Measurements from ENCODE around the gene LONP1. TPM values are rescaled to one million over a fixed set of nuclear protein-coding genes. Genes with fewer than 3 reads are reported as not detected.

The LONP1 gene
- total RNA-seq, 4 donors from 2014 or later = 31.7 to 75.9 (median 47.4) TPM

GRCh38 chr19:5698635-5699422 lies 21.1 kb downstream of the LONP1 start:
- Histone ChIP-seq H3K27ac (no peak overlapping the region), H3K36me3 (peaks cover 0 to 75% (median 0%) of the 10 kb centered on the region in 3 donors), H3K4me1 (no peaks in the 10 kb centered on the region), H3K9me3 (no peaks in the 10 kb centered on the region), H3K27me3 (no peaks in the 10 kb centered on the region), H3K4me3 (no peak overlapping the region)
- no peak for DNase-seq
- TF ChIP-seq, protein P1, sequence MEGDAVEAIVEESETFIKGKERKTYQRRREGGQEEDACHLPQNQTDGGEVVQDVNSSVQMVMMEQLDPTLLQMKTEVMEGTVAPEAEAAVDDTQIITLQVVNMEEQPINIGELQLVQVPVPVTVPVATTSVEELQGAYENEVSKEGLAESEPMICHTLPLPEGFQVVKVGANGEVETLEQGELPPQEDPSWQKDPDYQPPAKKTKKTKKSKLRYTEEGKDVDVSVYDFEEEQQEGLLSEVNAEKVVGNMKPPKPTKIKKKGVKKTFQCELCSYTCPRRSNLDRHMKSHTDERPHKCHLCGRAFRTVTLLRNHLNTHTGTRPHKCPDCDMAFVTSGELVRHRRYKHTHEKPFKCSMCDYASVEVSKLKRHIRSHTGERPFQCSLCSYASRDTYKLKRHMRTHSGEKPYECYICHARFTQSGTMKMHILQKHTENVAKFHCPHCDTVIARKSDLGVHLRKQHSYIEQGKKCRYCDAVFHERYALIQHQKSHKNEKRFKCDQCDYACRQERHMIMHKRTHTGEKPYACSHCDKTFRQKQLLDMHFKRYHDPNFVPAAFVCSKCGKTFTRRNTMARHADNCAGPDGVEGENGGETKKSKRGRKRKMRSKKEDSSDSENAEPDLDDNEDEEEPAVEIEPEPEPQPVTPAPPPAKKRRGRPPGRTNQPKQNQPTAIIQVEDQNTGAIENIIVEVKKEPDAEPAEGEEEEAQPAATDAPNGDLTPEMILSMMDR (IDR thresholded peaks at IDR 0.05) = no peak
- no peak for TF ChIP-seq POLR2A (IDR thresholded peaks at IDR 0.05)

- no peak for DNase-seq
- H3K36me3 ChIP-seq = peaks cover 0 to 75% (median 0%) of the 10 kb centered on the region in 3 donors
Measured at GRCh38 chr19:5697890-5698634, 21.9 kb downstream of the LONP1 start.

DNA sequence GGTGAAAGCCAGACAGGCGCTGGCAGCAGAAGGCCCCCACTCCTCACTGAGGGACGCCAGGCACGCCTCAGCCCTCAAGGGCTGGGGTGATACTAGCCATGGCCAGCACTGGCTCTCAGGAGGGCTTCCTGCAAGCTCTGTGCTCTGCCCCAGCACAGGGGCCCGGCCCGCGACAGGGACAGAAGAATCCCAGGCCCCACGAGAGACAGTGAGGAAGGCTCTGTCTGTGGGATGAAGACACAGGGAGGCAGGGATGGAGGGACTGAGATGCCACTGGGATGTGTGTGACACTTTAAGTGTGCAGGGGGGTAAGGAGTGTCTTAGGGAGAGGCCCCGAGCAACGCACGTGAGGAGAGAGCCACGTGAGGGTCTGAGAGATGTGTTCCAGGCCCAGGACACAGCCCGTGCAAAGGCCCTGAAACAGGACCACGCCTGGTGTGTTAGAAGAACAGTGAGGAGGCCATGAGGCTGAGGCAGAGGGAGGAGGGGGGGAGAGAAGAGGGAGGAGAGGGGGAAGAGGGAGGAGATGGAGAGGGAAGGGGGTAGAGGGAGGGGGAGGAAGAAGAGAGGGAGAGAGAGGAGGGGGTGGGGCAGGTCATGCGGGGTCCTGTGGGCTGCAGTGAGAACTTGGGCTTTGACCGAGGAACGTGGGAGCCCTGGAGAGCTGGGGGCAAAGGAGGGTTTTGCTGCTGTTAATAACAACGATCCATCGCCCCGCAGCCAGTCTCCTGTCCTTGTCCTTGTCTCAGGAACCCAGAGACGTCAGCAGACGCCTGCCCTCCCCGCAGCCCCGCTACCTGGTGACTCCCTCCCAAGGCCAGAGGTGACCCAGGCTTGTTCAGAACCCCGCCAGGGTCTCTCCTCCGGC lies 22.7 kb downstream of the LONP1 start:
- Histone ChIP-seq H3K36me3 (peaks cover 0 to 83% (median 0%) of the 10 kb centered on the region in 3 donors), H3K27me3 (no peaks in the 10 kb centered on the region), H3K4me3 (no peak overlapping the region), H3K9me3 (no peaks in the 10 kb centered on the region), H3K4me1 (peaks cover 0 to 4% (median 1%) of the 10 kb centered on the region in 4 donors), H3K27ac (no peak overlapping the region)
- TF ChIP-seq POLR2A (IDR thresholded peaks at IDR 0.05) = no peak
- TF ChIP-seq, protein P1 (IDR thresholded peaks at IDR 0.05) = no peak
- no peak for DNase-seq

More at GRCh38 chr19:5697890-5698634, 21.9 kb downstream of the LONP1 start:
- no peaks in the 10 kb centered on the region for H3K4me1 ChIP-seq
- no peak overlapping the region for H3K27ac ChIP-seq
- H3K9me3 ChIP-seq = no peaks in the 10 kb centered on the region
- no peaks in the 10 kb centered on the region for H3K27me3 ChIP-seq
- no peak overlapping the region for H3K4me3 ChIP-seq
- TF ChIP-seq, protein P1 (IDR thresholded peaks at IDR 0.05) = no peak
- TF ChIP-seq POLR2A (IDR thresholded peaks at IDR 0.05) = no peak

DNA sequence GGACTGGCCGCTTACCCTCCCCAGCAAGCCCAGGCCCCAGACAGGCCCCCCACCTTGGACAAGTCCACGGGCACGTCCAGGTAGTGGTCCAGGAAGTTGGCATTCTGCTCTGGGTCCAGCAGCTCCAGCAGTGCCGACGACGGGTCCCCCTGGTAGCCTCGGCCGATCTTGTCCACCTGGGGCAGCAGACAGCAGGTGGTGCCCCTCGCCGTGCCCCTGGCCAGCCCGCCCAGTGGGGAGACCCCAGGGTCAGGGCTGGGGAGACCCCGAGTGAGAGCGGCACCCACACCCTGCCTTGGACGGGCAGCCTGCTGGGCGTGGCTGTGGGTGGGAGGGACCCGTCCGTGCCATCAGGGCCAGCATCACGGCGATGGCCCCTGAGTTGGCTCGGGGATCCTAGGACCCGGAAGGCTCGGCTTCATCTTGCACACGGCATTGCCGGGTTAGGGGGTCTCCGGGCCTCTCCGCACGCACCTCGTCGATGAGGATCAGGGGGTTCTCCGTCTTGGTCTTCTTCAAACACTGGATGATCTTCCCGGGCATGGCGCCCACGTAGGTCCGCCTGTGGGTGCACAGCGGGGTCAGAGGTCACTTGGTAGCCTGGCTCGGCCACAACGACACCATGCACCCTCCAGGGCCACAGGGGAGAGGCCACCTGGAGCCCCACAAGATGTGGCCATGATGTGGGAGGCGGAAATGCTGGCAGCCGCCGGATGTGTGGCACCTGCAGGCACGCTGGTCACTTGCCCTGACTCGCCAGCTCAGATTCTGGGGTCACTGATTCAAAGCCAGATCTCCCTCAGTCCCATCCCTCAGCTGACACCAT lies 23.5 kb downstream of the LONP1 start:
- Histone ChIP-seq H3K9me3 (no peaks in the 10 kb centered on the region), H3K4me3 (no peak overlapping the region), H3K27ac (no peak overlapping the region), H3K27me3 (no peaks in the 10 kb centered on the region), H3K36me3 (peaks cover 0 to 90% (median 0%) of the 10 kb centered on the region in 3 donors), H3K4me1 (peaks cover 0 to 12% (median 7%) of the 10 kb centered on the region in 4 donors)
- TF ChIP-seq POLR2A (IDR thresholded peaks at IDR 0.05) = no peak
- TF ChIP-seq, protein P1 (IDR thresholded peaks at IDR 0.05) = no peak
- no peak for DNase-seq

All from Peyer's patch (tissue), 4 donors.